H1 (cell line): ENCODE measurements around the gene TM9SF1. TPM values are rescaled to one million over a fixed set of nuclear protein-coding genes. Genes with fewer than 3 reads are reported as not detected.

ENCODE experiments used
- CTCF ChIA-PET: fragments of 300-600 bp; sonication (Branson Sonifier 250); formaldehyde crosslinking; loops from one replicate; lab custom pipeline; 2021; ENCODE audit not compliant: partially characterized antibody; lab: Charles Lee
- POLR2A ChIA-PET: fragments of 300-600 bp; sonication (Branson Sonifier 250); formaldehyde crosslinking; loops from one replicate; lab custom pipeline; 2021; ENCODE audit warnings: inconsistent platforms; ENCODE audit not compliant: partially characterized antibody; lab: Charles Lee
- DNase-seq, 2 experiments: peaks; one replicate each; pipeline versions ENCODE4 v3.0.0 to v3.0.0-alpha.2; 2010 to 2022; ENCODE audit warnings: low spot score in 2 of 2, low read depth in 1 of 2, mixed read lengths in 1 of 2
- FAIRE-seq: peaks from 2 replicates; lab custom pipeline; 2011; peaks lifted over from hg19 to GRCh38; lab: Jason Lieb, UNC
- H2AFZ ChIP-seq: 2 replicates; pipeline ENCODE4 v1.8.1; 2012; ENCODE audit warnings: low read length, inconsistent platforms
- H2AK5ac ChIP-seq: 2 replicates; pipeline ENCODE4 v1.6.1; 2013; ENCODE audit warnings: low read depth, low read length
- H2BK120ac ChIP-seq: replicated peaks from 2 replicates; pipeline ENCODE3; 2013; ENCODE audit warnings: low read depth, low read length, inconsistent platforms
- H2BK12ac ChIP-seq: 2 replicates; pipeline ENCODE4 v1.6.1; 2013; ENCODE audit warnings: low read depth, low read length
- H2BK15ac ChIP-seq: 2 replicates; pipeline ENCODE4 v1.6.1; 2013; ENCODE audit warnings: low read length
- H2BK20ac ChIP-seq: 2 replicates; pipeline ENCODE4 v1.6.1; 2013; ENCODE audit warnings: low read length
- H2BK5ac ChIP-seq: 2 replicates; pipeline ENCODE4 v1.6.1; 2013; ENCODE audit warnings: low read depth, low read length
- H3K14ac ChIP-seq: 2 replicates; pipeline ENCODE4 v1.6.1; 2013; ENCODE audit warnings: inconsistent platforms; ENCODE audit not compliant: insufficient read length
- H3K18ac ChIP-seq: 2 replicates; pipeline ENCODE4 v1.6.1; 2013; ENCODE audit warnings: low read length; ENCODE audit errors: extremely low read depth
- H3K23ac ChIP-seq: 2 replicates; pipeline ENCODE4 v1.6.1; 2013; ENCODE audit warnings: inconsistent platforms; ENCODE audit not compliant: insufficient read length
- H3K23me2 ChIP-seq: 2 replicates; pipeline ENCODE4 v1.6.1; 2013; ENCODE audit warnings: low read depth, low read length
- H3K27ac ChIP-seq: 2 replicates; pipeline ENCODE4 v1.6.1; 2011; ENCODE audit warnings: low read depth, low read length, inconsistent platforms
- H3K27me3 ChIP-seq, 4 experiments: replicated peaks in 1 of 4; 1 replicate in 1 of 4; 2 replicates in 3 of 4; pipeline versions ENCODE4 v1.6.1 to v1.8.1; 2011 to 2013; ENCODE audit warnings: low read length in 3 of 4, mild to moderate bottlenecking in 3 of 4, inconsistent platforms in 2 of 4, mixed read lengths in 2 of 4, moderate library complexity in 1 of 4; ENCODE audit not compliant: control insufficient read depth in 3 of 4, insufficient read depth in 3 of 4; ENCODE audit errors: extremely low read depth in 1 of 4
- H3K36me3 ChIP-seq, 4 experiments: 2 replicates each; pipeline versions ENCODE4 v1.6.1 to v1.8.1; 2011 to 2013; ENCODE audit warnings: mild to moderate bottlenecking in 4 of 4, low read length in 3 of 4, moderate library complexity in 2 of 4, control low read depth in 1 of 4, inconsistent platforms in 1 of 4; ENCODE audit not compliant: insufficient read depth in 4 of 4, control insufficient read depth in 2 of 4
- H3K4ac ChIP-seq: replicated peaks from 2 replicates; pipeline ENCODE3; 2013; ENCODE audit warnings: low read length, low read depth, mixed read lengths, inconsistent platforms; ENCODE audit not compliant: insufficient read length
- H3K4me1 ChIP-seq, 4 experiments: replicated peaks in 1 of 4; 1 replicate in 1 of 4; 2 replicates in 3 of 4; pipeline versions ENCODE4 v1.6.1 to v1.8.1; 2011 to 2013; ENCODE audit warnings: low read length in 3 of 4, inconsistent platforms in 2 of 4, mixed read lengths in 1 of 4; ENCODE audit not compliant: insufficient read depth in 4 of 4, control insufficient read depth in 3 of 4
- H3K4me2 ChIP-seq, 2 experiments: 2 replicates each; pipeline versions ENCODE4 v1.6.1 to v1.8.1; 2011 to 2013; ENCODE audit warnings: low read depth in 2 of 2, low read length in 2 of 2, control low read depth in 1 of 2, inconsistent platforms in 1 of 2, mild to moderate bottlenecking in 1 of 2; ENCODE audit not compliant: insufficient read depth in 1 of 2
- H3K4me3 ChIP-seq, 4 experiments: fragments of 200-600, 300-600 bp in 1 of 4; sonication (generic), shearing (Covaris generic), sonication (Bioruptor Twin) in 1 of 4; 2 replicates each; pipeline versions ENCODE4 v1.5.1 to v1.8.1; 2011 to 2016; ENCODE audit warnings: low read length in 4 of 4, low read depth in 3 of 4, control low read depth in 2 of 4, inconsistent platforms in 2 of 4, mild to moderate bottlenecking in 2 of 4, mixed read lengths in 1 of 4, moderate library complexity in 1 of 4; ENCODE audit not compliant: insufficient read depth in 2 of 4; ENCODE audit errors: extremely low read depth in 1 of 4
- H3K56ac ChIP-seq: replicated peaks from 2 replicates; pipeline ENCODE3; 2013; ENCODE audit warnings: low read depth, mild to moderate bottlenecking, mixed read lengths, low read length, inconsistent platforms; ENCODE audit not compliant: insufficient read length
- H3K79me1 ChIP-seq: 2 replicates; pipeline ENCODE4 v1.6.1; 2013; ENCODE audit warnings: low read depth, low read length, control low read depth
- H3K79me2 ChIP-seq, 2 experiments: 2 replicates each; pipeline versions ENCODE4 v1.6.1 to v1.8.1; 2012 to 2013; ENCODE audit warnings: low read length in 2 of 2, mild to moderate bottlenecking in 2 of 2, inconsistent platforms in 1 of 2; ENCODE audit not compliant: insufficient read depth in 2 of 2, control insufficient read depth in 1 of 2
- H3K9ac ChIP-seq, 4 experiments: replicated peaks in 1 of 4; 1 replicate in 1 of 4; 2 replicates in 3 of 4; pipeline versions ENCODE4 v1.6.1 to v1.8.1; 2011 to 2013; ENCODE audit warnings: low read depth in 3 of 4, low read length in 3 of 4, control low read depth in 2 of 4, mild to moderate bottlenecking in 2 of 4, moderate library complexity in 2 of 4, inconsistent platforms in 1 of 4; ENCODE audit errors: extremely low read depth in 1 of 4
- H3K9me3 ChIP-seq, 2 experiments: 2 replicates each; pipeline versions ENCODE4 v1.6.1 to v1.8.1; 2012 to 2013; ENCODE audit warnings: mild to moderate bottlenecking in 2 of 2, moderate library complexity in 2 of 2, control low read depth in 1 of 2, inconsistent platforms in 1 of 2, low read depth in 1 of 2, low read length in 1 of 2, mixed read lengths in 1 of 2; ENCODE audit not compliant: insufficient read depth in 2 of 2
- H4K20me1 ChIP-seq, 2 experiments: replicated peaks in 1 of 2; 2 replicates each; pipeline versions ENCODE3 to v1.8.1; 2011 to 2013; ENCODE audit warnings: inconsistent platforms in 2 of 2, low read length in 2 of 2, mild to moderate bottlenecking in 1 of 2; ENCODE audit not compliant: insufficient read depth in 2 of 2, control insufficient read depth in 1 of 2
- H4K5ac ChIP-seq: 2 replicates; pipeline ENCODE4 v1.6.1; 2013; ENCODE audit warnings: low read length, low read depth, mixed read lengths, inconsistent platforms; ENCODE audit not compliant: insufficient read length
- H4K8ac ChIP-seq: 2 replicates; pipeline ENCODE4 v1.8.0; 2013; ENCODE audit warnings: mild to moderate bottlenecking, moderate library complexity, low read length, inconsistent platforms; ENCODE audit not compliant: insufficient read depth; ENCODE audit errors: extremely low read depth
- H4K91ac ChIP-seq: replicated peaks from 2 replicates; pipeline ENCODE3; 2013; ENCODE audit warnings: low read length, mixed read lengths, inconsistent platforms; ENCODE audit not compliant: insufficient read length
- BACH1 ChIP-seq: IDR thresholded peaks from 2 replicates; pipeline ENCODE4 v1.6.1; 2012; ENCODE audit warnings: low read length, improper control_type of control experiment
- CBX5 ChIP-seq: fragments of 300-800, 300-1000 bp; sonication (generic); IDR thresholded peaks from 2 replicates; pipeline ENCODE4 v1.7.1; 2016; ENCODE audit warnings: antibody characterized with exemption, low read length, low read depth
- EP300 ChIP-seq, 2 experiments: IDR thresholded peaks; 1 replicate in 1 of 2; 2 replicates in 1 of 2; pipeline ENCODE4 v1.6.1; 2011 to 2012; ENCODE audit warnings: low read depth in 2 of 2, low read length in 2 of 2, mild to moderate bottlenecking in 2 of 2, borderline replicate concordance in 1 of 2, inconsistent platforms in 1 of 2, moderate library complexity in 1 of 2
- EZH2 ChIP-seq: fragments of 200-600 bp; sonication (generic); IDR thresholded peaks from 2 replicates; pipeline ENCODE4 v1.7.1; 2012; ENCODE audit warnings: low read depth, mild to moderate bottlenecking, moderate library complexity, low read length, inconsistent platforms; ENCODE audit not compliant: severe bottlenecking
- GTF2F1 ChIP-seq: IDR thresholded peaks from 2 replicates; pipeline ENCODE4 v1.6.1; 2012; ENCODE audit warnings: low read depth, low read length, improper control_type of control experiment, borderline replicate concordance
- PHF8 ChIP-seq: fragments of 200-600 bp; sonication (generic); conservative IDR thresholded peaks from 2 replicates; pipeline ENCODE4 v1.7.1; 2012; ENCODE audit warnings: low read depth, mild to moderate bottlenecking, inconsistent platforms, low read length, moderate library complexity
- SP1 ChIP-seq: IDR thresholded peaks from 2 replicates; pipeline ENCODE4 v1.6.1; 2011; ENCODE audit warnings: low read depth, low read length
- SP2 ChIP-seq: IDR thresholded peaks from 2 replicates; pipeline ENCODE4 v1.6.1; 2012; ENCODE audit warnings: mild to moderate bottlenecking, low read length, inconsistent platforms
- TAF1 ChIP-seq: IDR thresholded peaks from 2 replicates; pipeline ENCODE4 v1.6.1; 2011; ENCODE audit warnings: mild to moderate bottlenecking, low read depth, low read length
- WGBS, 2 experiments: shearing (Covaris generic) in 1 of 2; methylation state at CpG; one replicate each; pipeline versions ENCODE4 v1.1.6 to v1.1.7; 2013 to 2015; ENCODE audit warnings: low lambda C conversion rate in 2 of 2, mixed read lengths in 2 of 2, inconsistent platforms in 1 of 2, low coverage in 1 of 2, missing lambda C conversion rate in 1 of 2; ENCODE audit not compliant: insufficient replicate concordance in 2 of 2, insufficient coverage in 1 of 2, insufficient read length in 1 of 2; ENCODE audit errors: extremely low coverage in 1 of 2, missing lambda C conversion rate in 1 of 2; 5-methylcytosine and 5-hydroxymethylcytosine counted together
- polyA plus RNA-seq, 7 experiments: library from polyadenylated mRNA; depleted of rRNA in 3 of 7; stranded (reverse) in 5 of 7; unstranded in 2 of 7; fragments of >200 nt in 5 of 7; fragments of 200-250 nt in 2 of 7; gene quantifications; 1 replicate in 5 of 7; 2 replicates in 1 of 7; 4 replicates in 1 of 7; pipeline versions ENCODE4 v1.2.1 to v1.2.3, GENCODE V29; 2011 to 2013; ENCODE audit warnings: missing spikeins in 2 of 7, mixed read lengths in 2 of 7
- total RNA-seq: library from RNA; stranded (reverse); fragmentation: NEBNext Ultra II Directional; extraction: Animal tissue kit (Norgen Biotek cat#: 25700); gene quantifications from 2 replicates; pipeline ENCODE4 v1.2.1, GENCODE V29; 2021

The TM9SF1 gene
- total and polyA plus RNA-seq, 2 of the 8 experiments (the other 6 are each of a cell fraction or from before 2014, with no cell fraction given), result 22.2 to 29.2 TPM

- no peak for DNase-seq
- Histone ChIP-seq H3K23ac (no peak overlapping the region), H2AK5ac (no peak overlapping the region)
Observed at GRCh38 chr14:24235804-24236688, 40.8 kb upstream of the TM9SF1 start.

More at GRCh38 chr14:24235804-24236688, 40.8 kb upstream of the TM9SF1 start:
- Histone ChIP-seq H2BK120ac (no peak overlapping the region), H3K23me2 (peaks cover 11% of the 10 kb centered on the region), H2BK5ac (no peak overlapping the region), H3K4me3 (no peak overlapping the region), H3K4me2 (no peak overlapping the region), H4K5ac (no peak overlapping the region), H3K4ac (no peak overlapping the region), H2BK15ac (no peak overlapping the region), H4K20me1 (peaks cover 3 to 14% of the 10 kb centered on the region in 2 experiments), H3K9me3 (no peaks in the 10 kb centered on the region), H2BK20ac (no peak overlapping the region), H2AFZ (no peak overlapping the region), H3K27me3 (no peaks in the 10 kb centered on the region; a peak in 1 of 7 replicates), H3K9ac (no peak overlapping the region; a peak in 1 of 7 replicates), H3K4me1 (peaks cover 2 to 14% (median 4%) of the 10 kb centered on the region in 4 experiments; a peak in 5 of 7 replicates), H3K36me3 (peaks cover 18 to 58% (median 48%) of the 10 kb centered on the region in 4 experiments), H3K27ac (no peak overlapping the region), H3K79me1 (no peaks in the 10 kb centered on the region; the same call in none of the 2 replicates), H2BK12ac (no peak overlapping the region), H3K56ac (no peak overlapping the region), H3K14ac (no peak overlapping the region), H3K79me2 (peaks cover under 1 to 22% of the 10 kb centered on the region in 2 experiments; a peak in 3 of 4 replicates), H4K8ac (no peak overlapping the region), H4K91ac (no peak overlapping the region), H3K18ac (no peak overlapping the region)
- TF ChIP-seq CBX5 (no peak), EZH2 (no peak), PHF8 (no peak), BACH1 (no peak), TAF1 (no peak), SP2 (no peak), SP1 (no peak), EP300 (IDR thresholded peaks at IDR 0.05; ENCODE audit: borderline replicate concordance in 1 of 2, low read depth in 2 of 2, low read length in 2 of 2) (no peak), GTF2F1 (no peak)
- ChIA-PET CTCF (interaction anchor here (1.3 to 1.9 kb wide), 6 partner anchors 20 to 96 kb away, joined by 3 to 8 read pairs (median 6); partner anchors contain the start of gene MDP1), POLR2A (interaction anchor here (0.7 to 5.1 kb wide), 8 partner anchors 10 to 1141 kb away, joined by 3 to 19 read pairs (median 4); partner anchors contain the start of genes ACIN1, C14orf119, MDP1 and RABGGTA)
- no peak for FAIRE-seq
- 86% methylated on average over 5 of the region's 5 CpGs; no CpG with 5 or more reads in 1 of the 2 experiments for WGBS, 2 experiments
